NCI-H1092 (cell line): Measurements from ENCODE around the gene TERT.
"Not testable (repeated sequence)": the region's sequence is repeated elsewhere in the genome, so short reads cannot be mapped to it uniquely, and the experiment has no call there.

Experiments
- DNase-seq: peaks from one replicate; lab custom pipeline; 2025; lab: John Stamatoyannopoulos, UW

TERT gene

DNA sequence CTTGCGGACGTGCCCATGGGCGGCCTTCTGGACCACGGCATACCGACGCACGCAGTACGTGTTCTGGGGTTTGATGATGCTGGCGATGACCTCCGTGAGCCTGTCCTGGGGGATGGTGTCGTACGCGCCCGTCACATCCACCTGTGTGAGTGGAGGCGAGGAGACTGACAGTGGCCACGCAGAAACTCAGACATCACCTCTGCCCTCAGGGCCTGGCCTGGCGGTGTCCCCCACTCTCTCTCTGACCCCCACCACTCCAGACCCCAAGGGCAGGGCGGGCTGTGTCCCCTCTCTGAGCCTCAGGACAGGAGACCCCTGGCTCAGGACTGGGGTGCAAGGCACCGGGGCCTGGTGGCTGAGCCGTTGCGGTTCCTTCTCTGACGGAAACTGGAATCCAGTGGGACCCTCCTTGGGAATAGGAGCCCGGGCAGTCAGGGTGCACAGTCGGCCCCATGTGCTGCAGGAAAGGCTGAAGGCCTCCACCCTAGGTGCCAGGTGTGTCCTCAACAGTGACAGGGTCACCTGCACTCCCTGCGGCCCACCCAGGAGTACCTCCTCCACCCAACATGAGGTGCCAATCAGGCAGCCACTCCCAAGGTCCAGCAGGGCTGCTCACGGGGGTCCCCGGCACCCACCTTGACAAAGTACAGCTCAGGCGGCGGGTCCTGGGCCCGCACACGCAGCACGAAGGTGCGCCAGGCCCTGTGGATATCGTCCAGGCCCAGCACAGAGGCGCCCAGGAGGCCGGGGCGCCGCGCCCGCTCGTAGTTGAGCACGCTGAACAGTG, 16.0 kb downstream of the TERT start:
- DNase-seq: no peak

- no peak for DNase-seq
These were observed 16.7 kb downstream of the TERT start for GRCh38 chr5:1278216-1278615.

GRCh38 chr5:1277781-1278180, 17.1 kb downstream of the TERT start:
- no peak for DNase-seq

DNA sequence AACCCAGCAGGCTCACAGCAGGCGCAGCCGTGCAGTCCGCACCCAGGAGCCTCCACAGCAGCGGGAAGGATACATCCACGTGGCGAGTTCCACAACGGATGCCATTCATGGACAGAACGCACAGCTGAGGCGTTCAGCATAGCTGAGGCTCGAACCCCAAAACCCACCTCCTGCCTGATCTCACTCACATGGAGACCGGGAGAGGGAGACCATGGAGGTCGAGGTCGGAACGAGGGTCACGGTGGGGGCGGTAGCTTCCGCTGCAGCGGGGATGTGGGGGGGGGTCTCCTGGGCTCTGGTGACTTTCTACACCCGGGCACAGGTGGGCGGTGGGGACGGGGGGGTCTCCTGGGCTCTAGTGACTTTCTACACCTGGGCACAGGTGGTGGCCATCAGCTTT, 17.5 kb downstream of the TERT start:
- DNase-seq: no peak

GRCh38 chr5:1276930-1277329, 17.9 kb downstream of the TERT start:
- DNase-seq: no peak

- DNase-seq: not testable (repeated sequence)
These were observed 19.2 kb downstream of the TERT start for GRCh38 chr5:1275397-1276391.

DNA sequence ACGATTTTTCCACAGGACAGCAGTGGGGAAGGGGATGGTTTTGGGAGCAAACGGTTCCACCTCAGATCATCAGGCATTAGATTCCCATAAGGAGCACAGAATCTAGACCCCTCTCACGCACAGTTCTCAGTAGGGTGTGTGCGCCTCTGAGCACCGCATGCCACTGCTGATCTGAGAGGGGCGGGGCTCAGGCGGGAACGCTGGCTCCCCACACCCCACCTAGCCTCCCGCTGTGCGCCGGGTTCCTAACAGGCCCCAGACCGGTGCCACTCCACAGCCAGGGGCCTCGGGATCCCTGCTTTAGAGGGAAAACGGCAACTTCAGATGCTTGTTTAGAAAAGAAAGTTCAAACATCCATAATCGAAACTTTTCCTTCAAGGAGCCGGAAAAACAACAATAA, 20.4 kb downstream of the TERT start:
- no peak for DNase-seq

DNA sequence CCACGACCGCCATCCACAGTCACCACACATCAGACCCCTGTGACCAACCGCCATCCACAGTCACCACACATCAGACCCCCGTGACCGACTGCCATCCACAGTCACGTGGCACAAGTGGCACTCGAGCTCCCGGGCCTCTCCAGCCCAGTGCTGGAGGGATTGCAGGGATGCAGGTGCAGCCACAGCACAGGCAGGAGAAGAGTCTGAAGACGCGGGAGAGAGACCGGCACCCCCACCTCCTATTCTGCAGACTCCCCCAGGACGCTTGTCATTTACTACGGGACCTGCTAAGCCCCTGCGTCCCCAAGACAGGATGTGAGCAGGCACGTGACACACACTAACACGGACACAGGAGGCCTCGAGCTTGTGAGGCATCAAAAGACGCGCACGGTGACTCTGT, 21.1 kb downstream of the TERT start:
- DNase-seq: no peak

- no peak for DNase-seq
These were observed 22.7 kb downstream of the TERT start for GRCh38 chr5:1272201-1272600.

DNA sequence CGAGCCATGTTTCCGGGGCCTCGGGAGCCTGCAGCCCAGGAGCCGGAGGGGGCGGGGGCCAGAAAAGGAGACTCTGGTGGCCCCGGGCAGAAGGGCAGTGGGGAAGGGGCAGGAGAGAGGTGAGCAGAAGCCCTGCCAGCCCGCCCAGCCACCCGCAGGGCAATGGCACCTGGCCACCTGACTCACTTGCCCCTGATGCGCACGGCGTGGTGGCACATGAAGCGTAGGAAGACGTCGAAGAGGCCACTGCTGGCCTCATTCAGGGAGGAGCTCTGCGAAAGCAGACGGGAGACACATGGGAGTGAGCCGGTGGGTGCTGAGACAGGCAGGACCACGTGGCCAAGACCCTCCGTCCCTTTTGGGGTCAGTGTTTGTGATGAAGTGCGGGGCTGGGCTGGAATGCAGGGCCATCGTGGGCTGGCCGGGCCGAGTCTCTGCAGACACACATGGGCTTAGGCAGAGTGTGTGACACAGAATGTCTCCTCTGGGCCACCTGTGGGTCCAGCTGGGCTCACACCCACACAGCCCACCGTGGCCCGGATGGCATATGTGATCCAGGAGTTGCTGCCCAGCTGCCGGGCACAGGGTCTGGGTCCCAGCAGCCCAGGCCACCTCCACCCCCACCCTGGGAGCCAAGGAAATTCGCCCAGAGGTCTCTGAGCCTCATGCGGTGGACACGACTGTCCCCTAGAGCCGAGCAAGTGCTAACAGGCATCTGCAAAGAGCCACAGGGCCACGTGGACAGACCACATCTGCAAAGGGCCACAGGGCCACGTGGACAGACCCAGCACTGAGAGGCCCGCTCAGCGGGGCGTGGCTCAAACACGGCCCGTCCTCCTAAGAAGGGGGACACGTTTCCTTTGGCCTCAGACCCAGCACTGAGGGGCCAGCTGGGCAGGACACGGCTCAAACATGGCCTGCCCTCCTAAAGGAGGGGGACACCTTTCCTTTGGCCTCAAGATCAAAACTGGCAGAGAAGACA, 23.6 kb downstream of the TERT start:
- DNase-seq: no peak

GRCh38 chr5:1270426-1270825, 24.4 kb downstream of the TERT start:
- DNase-seq: no peak

DNA sequence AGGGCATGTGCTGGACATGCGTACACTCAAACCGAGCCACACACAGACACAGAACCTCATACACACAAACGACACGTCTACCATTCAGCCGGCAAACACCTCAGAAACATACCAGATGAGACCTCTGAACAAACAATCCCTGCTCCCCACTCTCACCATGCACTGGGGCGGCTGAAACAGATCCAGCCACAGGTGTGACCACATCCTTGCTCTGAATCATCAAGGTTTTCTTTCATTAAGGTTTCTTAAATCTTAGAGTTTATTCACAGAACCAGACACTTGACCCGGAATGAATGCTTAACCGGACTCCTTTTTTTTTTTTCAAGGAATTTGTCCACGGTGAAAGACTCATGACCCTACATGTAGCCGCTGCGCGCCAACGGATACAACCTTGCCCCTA, 26.2 kb downstream of the TERT start:
- DNase-seq: no peak

DNA sequence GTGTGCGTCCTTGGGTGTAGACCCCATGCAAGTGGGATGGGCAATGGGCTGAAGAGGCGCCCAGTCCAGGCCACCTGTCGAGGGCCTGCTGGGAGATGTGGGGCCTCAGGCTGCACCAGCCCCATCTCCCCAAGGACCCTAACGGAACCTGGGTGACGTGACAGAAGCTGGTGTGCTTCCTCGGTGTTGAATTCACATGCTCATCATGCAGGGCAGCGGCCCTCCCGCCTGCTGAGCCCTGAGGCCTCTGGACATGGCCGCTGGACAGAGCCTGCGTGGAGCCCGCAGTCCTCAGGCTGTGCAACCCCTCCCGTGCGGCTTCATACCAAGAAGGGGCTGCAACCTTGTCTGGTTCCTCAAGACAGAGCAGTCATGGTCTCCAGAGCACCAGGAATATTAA, 26.8 kb downstream of the TERT start:
- no peak for DNase-seq

GRCh38 chr5:1267464-1267863, 27.4 kb downstream of the TERT start:
- not testable (repeated sequence) for DNase-seq

DNA sequence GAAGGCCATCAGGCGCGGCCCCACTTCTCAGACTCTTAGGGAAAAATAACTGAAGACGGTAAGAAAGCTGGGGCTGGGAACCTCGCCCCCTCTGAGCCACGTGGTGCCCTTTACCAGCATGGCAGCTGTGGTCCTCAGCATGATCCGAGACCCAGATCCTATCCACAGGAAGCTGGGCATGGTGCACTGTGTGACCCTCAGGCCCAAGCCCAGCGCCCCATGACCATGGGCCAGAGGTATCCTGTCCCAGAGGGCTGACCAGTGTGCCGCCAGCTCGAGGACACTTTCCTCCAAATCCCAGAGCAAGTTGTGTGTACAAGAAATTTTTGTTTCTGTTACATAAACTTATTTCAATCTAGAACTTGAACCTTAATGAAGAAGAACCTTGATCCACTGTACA, 28.1 kb downstream of the TERT start:
- DNase-seq: no peak

DNA sequence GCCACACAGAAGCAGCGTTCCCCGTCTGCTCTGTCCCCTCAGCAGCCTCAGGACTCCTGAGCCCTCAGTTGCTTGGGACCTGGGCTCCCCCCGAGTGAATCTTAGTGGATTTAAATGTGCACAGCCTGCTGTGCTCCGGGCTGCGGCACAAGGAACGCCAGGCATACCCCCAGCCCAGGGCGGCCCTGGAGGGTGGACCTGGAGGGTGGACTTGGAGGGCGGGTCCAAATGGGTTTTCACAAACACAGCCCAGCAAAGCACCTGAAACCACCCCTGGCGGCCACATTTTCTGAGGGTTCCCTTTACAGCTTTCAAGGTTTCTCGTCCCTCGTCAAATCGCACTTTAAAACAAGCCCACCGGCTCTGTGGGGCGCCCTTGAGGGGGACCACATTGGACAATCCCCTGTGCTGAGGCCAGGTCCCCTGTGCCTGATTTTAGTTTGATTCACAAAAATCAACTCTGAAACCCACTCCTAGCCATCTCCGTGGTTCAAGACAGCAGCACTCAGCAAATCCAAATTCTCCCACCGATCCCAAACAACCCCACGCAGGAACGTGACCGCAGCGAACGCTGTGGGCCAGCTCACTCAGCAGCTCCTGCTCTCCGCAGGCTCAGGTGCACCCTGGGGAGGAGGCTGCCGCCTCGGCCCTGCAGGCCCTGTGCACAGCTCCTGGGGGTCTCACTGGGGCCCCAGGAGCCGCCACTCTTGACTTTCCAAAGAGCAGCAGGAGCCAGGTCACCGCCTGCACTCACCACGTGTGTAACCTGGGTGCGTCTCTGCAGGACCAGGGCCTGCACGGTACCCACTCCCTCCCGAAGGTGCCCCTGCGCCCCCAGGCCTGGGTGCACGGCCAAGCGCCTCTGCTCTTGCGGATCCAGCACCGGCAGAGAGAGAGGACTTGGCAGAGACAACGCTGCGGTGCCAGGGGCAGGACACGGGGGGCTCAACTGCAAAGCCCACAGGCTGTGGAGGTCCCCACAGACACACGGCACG, 29.1 kb downstream of the TERT start:
- no peak for DNase-seq

GRCh38 chr5:1265026-1265425, 29.8 kb downstream of the TERT start:
- DNase-seq: no peak

- DNase-seq: no peak
These were observed 30.7 kb downstream of the TERT start for GRCh38 chr5:1264211-1264610.

- DNase-seq: no peak
These were observed 32.5 kb downstream of the TERT start for GRCh38 chr5:1262381-1262780.

DNA sequence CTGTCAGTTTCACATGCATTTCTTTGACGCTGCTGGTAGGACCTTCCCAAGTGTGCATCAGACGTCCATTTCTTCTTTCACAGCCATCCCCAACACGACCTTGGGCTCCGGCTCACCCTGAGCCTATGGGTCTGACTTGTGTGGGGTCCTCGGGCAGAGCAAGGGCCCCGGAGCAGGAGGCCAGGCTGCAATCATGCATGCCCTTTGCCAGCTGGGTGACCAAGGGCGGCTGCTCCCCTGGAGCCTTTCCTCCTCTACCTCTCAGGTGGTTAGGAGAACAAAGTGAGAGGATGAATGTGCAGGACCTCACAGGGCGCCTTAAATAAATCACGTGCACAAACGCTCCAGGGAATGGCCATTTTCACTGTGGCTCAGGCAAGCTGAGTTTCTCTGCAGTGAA, 33.2 kb downstream of the TERT start:
- DNase-seq: no peak
